GM12891 (cell line): ENCODE data around the gene ARSB.

Experiments
- DNase-seq: peaks from one replicate; pipeline ENCODE4 v3.0.0; 2011; ENCODE audit warnings: low spot score; ENCODE audit not compliant: insufficient read length
- FAIRE-seq: peaks from 2 replicates; lab custom pipeline; 2011; peaks lifted over from hg19 to GRCh38; lab: Jason Lieb, UNC
- PAX5 ChIP-seq: IDR thresholded peaks from 2 replicates; pipeline ENCODE4 v1.6.1; 2011; ENCODE audit warnings: low read length, moderate library complexity, mild to moderate bottlenecking; ENCODE audit not compliant: insufficient read depth, severe bottlenecking
- POLR2A ChIP-seq: IDR thresholded peaks from 2 replicates; pipeline ENCODE4 v1.6.1; 2011; ENCODE audit warnings: low read depth, low read length, control low read depth
- POLR2AphosphoS5 ChIP-seq: IDR thresholded peaks from 2 replicates; pipeline ENCODE4 v1.6.1; 2011; ENCODE audit warnings: low read depth, low read length, control low read depth
- POU2F2 ChIP-seq: IDR thresholded peaks from 2 replicates; pipeline ENCODE4 v1.6.1; 2011; ENCODE audit warnings: low read depth, mild to moderate bottlenecking, control low read depth, low read length, moderate library complexity
- SPI1 ChIP-seq: IDR thresholded peaks from 2 replicates; pipeline ENCODE4 v1.6.1; 2011; ENCODE audit warnings: low read depth, low read length, control low read depth
- TAF1 ChIP-seq: IDR thresholded peaks from 2 replicates; pipeline ENCODE4 v1.6.1; 2011; ENCODE audit warnings: low read depth, low read length, control low read depth

The ARSB gene

GRCh38 chr5:78958672-78959445 is 26.3 kb downstream of the ARSB start:
- no peak for DNase-seq
- FAIRE-seq, result no peak
- TF ChIP-seq TAF1 (no peak), POU2F2 (no peak)

- FAIRE-seq (no peak), DNase-seq (no peak)
- no peak for TF ChIP-seq POLR2AphosphoS5
Observed at GRCh38 chr5:78956901-78957300, 28.2 kb downstream of the ARSB start.

- TF ChIP-seq POU2F2 (no peak), POLR2AphosphoS5 (no peak), TAF1 (no peak)
- FAIRE-seq, result peak; percentile 85
- DNase-seq, result no peak
Observed at GRCh38 chr5:78953092-78953800, 31.9 kb downstream of the ARSB start.

- DNase-seq (no peak), FAIRE-seq (no peak)
- TF ChIP-seq PAX5 (no peak), SPI1 (no peak), POLR2A (no peak), TAF1 (no peak), POLR2AphosphoS5 (no peak)
Observed at GRCh38 chr5:78930721-78931120, 54.4 kb downstream of the ARSB start.

GRCh38 chr5:78929833-78930232 is 55.3 kb downstream of the ARSB start:
- no peak for DNase-seq
- TF ChIP-seq PAX5 (no peak), POLR2A (no peak), POLR2AphosphoS5 (no peak), TAF1 (no peak), SPI1 (no peak), POU2F2 (no peak)
- FAIRE-seq, result no peak

- TF ChIP-seq POLR2AphosphoS5 (no peak), SPI1 (no peak), POU2F2 (no peak), POLR2A (no peak), PAX5 (no peak), TAF1 (no peak)
- FAIRE-seq (no peak), DNase-seq (no peak)
Observed at GRCh38 chr5:78927657-78928282, 57.3 kb downstream of the ARSB start.

- FAIRE-seq (no peak), DNase-seq (no peak)
- TF ChIP-seq PAX5 (no peak), POLR2AphosphoS5 (no peak), TAF1 (no peak), POU2F2 (no peak), POLR2A (no peak), SPI1 (no peak)
Observed at GRCh38 chr5:78926252-78926651, 58.9 kb downstream of the ARSB start.

GRCh38 chr5:78925129-78925876 is 59.8 kb downstream of the ARSB start:
- FAIRE-seq, result no peak

GRCh38 chr5:78923622-78923970 is 61.5 kb downstream of the ARSB start:
- FAIRE-seq, result no peak
- no peak for TF ChIP-seq POLR2AphosphoS5
- no peak for TF ChIP-seq SPI1
- TF ChIP-seq POU2F2, result no peak
- TF ChIP-seq TAF1, result no peak
- no peak for TF ChIP-seq PAX5
- no peak for TF ChIP-seq POLR2A

More at GRCh38 chr5:78925129-78925876, 59.8 kb downstream of the ARSB start:
- no peak for DNase-seq
- TF ChIP-seq SPI1, result no peak
- no peak for TF ChIP-seq POLR2A
- TF ChIP-seq TAF1, result no peak
- no peak for TF ChIP-seq PAX5
- no peak for TF ChIP-seq POLR2AphosphoS5
- no peak for TF ChIP-seq POU2F2

GRCh38 chr5:78922879-78923621 is 62.1 kb downstream of the ARSB start:
- DNase-seq (no peak), FAIRE-seq (no peak)
- no peak for TF ChIP-seq POU2F2

More at GRCh38 chr5:78923622-78923970, 61.5 kb downstream of the ARSB start:
- no peak for DNase-seq
